ENCODE results near the gene SHROOM3. TPM values are rescaled to one million over a fixed set of nuclear protein-coding genes. Genes with fewer than 3 reads are reported as not detected.

The SHROOM3 gene
- total RNA-seq, 1 donor from 2014 or later = 0.05 TPM

GRCh38 chr4:76622717-76623116 lies 187.7 kb downstream of the SHROOM3 start:
- H3K9me3 Mint-ChIP-seq = no peaks in the 10 kb centered on the region
- no peak overlapping the region for H3K27ac Mint-ChIP-seq

DNA sequence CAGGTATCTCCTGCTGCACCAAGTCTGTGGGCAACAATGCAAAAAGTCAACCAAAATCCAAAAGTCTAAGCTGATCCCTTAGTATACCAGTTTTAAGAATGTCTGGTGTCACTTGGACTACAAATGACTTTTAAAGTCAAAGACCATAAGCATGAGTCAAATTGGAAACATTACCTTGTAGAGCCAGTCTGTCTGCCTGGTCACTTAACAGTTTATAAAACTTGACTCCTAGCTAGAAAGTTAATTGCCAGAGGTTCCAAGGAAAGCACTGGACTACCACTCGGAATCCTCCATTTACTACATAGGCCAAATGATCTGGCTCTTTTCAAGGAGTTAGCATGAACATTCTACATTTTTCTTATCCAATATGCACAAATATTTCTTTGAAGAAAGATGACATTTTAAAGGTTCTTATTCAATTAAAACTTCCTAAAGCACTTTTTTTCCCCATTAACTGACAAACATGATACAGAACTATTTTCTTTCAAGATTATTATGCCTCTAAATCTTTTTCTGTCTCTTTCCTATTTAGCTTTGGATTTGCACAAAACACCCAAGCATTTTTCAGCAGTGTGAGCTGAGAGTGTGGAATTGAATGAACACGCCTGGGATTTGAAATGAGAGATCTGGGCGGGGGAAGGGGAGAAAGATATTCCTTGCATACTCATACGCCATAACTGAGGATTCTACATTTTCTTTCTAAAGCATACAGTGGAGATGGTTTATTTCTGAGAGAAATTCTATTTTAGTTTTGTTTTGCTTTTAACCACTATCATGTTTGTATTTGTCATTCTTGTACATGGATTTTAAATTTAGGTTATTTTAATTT lies 188.4 kb downstream of the SHROOM3 start:
- Mint-ChIP-seq H3K27me3 (peaks cover 30% of the 10 kb centered on the region), H3K9me3 (no peaks in the 10 kb centered on the region), H3K4me1 (peaks cover 3% of the 10 kb centered on the region), H3K36me3 (ENCODE audit: low read depth) (no peaks in the 10 kb centered on the region), H3K4me3 (no peak overlapping the region), H3K27ac (no peak overlapping the region)
- no peak for DNase-seq
- intact Hi-C loops (cut with micrococcal nuclease) = no loop called here

More at GRCh38 chr4:76622717-76623116, 187.7 kb downstream of the SHROOM3 start:
- no peak for DNase-seq
- Mint-ChIP-seq H3K4me1 (peaks cover 3% of the 10 kb centered on the region), H3K27me3 (peaks cover 30% of the 10 kb centered on the region), H3K4me3 (no peak overlapping the region), H3K36me3 (ENCODE audit: low read depth) (no peaks in the 10 kb centered on the region)
- intact Hi-C loops (cut with micrococcal nuclease) = no loop called here

GRCh38 chr4:76624241-76624681 lies 189.2 kb downstream of the SHROOM3 start:
- no peaks in the 10 kb centered on the region for H3K36me3 Mint-ChIP-seq (ENCODE audit: low read depth)
- no peak for DNase-seq
- H3K4me1 Mint-ChIP-seq = peaks cover 3% of the 10 kb centered on the region
- H3K27ac Mint-ChIP-seq = no peak overlapping the region
- intact Hi-C loops (cut with micrococcal nuclease) = no loop called here
- no peak overlapping the region for H3K4me3 Mint-ChIP-seq
- H3K27me3 Mint-ChIP-seq = peaks cover 32% of the 10 kb centered on the region
- no peaks in the 10 kb centered on the region for H3K9me3 Mint-ChIP-seq

DNA sequence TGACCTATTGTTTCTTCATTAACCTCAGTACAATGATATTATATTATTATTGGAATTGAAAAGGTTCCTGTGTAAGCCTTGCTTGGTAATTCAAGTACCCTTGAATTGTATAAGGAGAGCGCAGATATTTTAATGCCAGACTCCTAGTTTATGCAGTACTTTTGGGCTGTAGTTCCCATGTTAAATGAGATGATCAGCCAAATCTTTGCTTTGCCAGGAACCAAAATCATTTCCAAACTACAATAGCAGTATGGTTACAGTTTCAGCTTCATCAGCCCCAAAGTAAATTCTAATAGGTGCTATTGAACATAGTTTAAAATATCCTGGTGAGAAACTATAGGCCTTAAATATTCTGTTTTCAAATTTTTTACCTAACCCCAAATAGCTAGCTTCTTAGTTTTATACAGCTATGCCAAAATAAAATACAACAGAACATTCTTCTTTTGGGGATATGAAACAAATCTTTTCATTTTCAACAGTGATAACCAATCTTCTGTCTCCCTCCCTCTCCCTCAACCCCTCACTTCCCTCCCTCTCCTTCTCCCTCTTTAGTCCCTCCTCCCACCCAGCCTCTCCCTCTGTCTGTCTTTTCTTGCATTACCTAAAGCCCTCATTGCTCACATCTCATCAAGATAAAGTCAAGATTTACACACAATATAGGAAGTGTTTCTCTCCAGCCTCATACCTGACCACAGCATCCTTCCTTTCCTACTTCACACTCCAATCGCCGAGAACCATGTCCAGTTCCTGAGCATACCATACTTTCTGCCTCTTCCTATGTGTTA lies 190.1 kb downstream of the SHROOM3 start:
- Mint-ChIP-seq H3K9me3 (no peaks in the 10 kb centered on the region), H3K36me3 (ENCODE audit: low read depth) (no peaks in the 10 kb centered on the region), H3K27ac (no peak overlapping the region), H3K4me1 (peaks cover 3% of the 10 kb centered on the region), H3K4me3 (no peak overlapping the region), H3K27me3 (peaks cover 31% of the 10 kb centered on the region)
- intact Hi-C loops (cut with micrococcal nuclease) = no loop called here
- DNase-seq = no peak

- intact Hi-C loops (cut with micrococcal nuclease) = no loop called here
- DNase-seq = no peak
- Mint-ChIP-seq H3K27me3 (peaks cover 37% of the 10 kb centered on the region), H3K4me3 (no peak overlapping the region), H3K4me1 (peaks cover 3% of the 10 kb centered on the region), H3K36me3 (ENCODE audit: low read depth) (no peaks in the 10 kb centered on the region), H3K9me3 (no peaks in the 10 kb centered on the region), H3K27ac (no peak overlapping the region)
Observed at GRCh38 chr4:76626686-76627465, 191.8 kb downstream of the SHROOM3 start.

GRCh38 chr4:76628251-76628650 lies 193.2 kb downstream of the SHROOM3 start:
- peaks cover 35% of the 10 kb centered on the region for H3K27me3 Mint-ChIP-seq

DNA sequence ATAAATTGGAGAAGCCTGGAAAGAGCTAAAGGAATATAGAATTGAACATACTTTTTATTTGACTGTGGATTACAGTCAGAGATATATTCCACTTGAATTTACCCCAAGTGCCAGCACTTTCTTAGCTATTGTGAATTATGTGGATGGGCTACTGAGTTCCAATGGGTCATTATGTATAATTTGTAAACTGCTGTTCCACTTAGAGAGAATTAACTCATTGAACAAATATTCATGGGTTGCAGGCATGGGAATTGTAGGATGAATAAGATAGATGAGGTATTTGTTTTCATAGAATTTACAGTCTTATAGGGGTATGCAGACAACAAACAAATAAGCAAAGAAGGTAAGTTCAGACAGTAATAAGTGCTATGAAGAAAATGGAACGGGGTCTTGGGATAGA lies 195.7 kb downstream of the SHROOM3 start:
- no peaks in the 10 kb centered on the region for H3K4me1 Mint-ChIP-seq
- H3K27me3 Mint-ChIP-seq = peaks cover 28% of the 10 kb centered on the region
- H3K4me3 Mint-ChIP-seq = no peak overlapping the region
- no peaks in the 10 kb centered on the region for H3K9me3 Mint-ChIP-seq
- intact Hi-C loops (cut with micrococcal nuclease) = no loop called here
- DNase-seq = no peak
- no peaks in the 10 kb centered on the region for H3K36me3 Mint-ChIP-seq (ENCODE audit: low read depth)
- H3K27ac Mint-ChIP-seq = no peak overlapping the region

More at GRCh38 chr4:76628251-76628650, 193.2 kb downstream of the SHROOM3 start:
- intact Hi-C loops (cut with micrococcal nuclease) = no loop called here
- Mint-ChIP-seq H3K36me3 (ENCODE audit: low read depth) (no peaks in the 10 kb centered on the region), H3K4me1 (peaks cover 3% of the 10 kb centered on the region), H3K9me3 (no peaks in the 10 kb centered on the region), H3K4me3 (no peak overlapping the region), H3K27ac (no peak overlapping the region)
- DNase-seq = no peak

DNA sequence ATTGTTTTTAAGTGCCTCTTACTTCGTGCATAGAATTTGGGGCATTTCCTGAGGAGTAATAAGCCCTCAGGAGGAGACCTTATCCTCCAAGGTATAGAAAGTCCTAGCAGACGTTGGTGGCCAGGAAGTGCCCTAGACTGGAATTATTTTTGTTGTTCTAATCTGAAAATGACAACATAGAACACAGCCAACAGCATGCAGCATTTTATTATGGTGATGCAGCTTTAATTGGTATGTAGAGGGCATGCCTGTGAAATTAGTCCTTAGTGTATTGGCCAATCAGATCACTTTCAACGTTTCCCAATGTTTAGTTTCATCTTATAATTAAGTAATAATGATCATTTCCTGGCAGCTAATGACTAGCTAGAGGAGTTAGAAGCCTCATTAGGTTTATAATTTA lies 199.2 kb downstream of the SHROOM3 start:
- Mint-ChIP-seq H3K27me3 (peaks cover 26% of the 10 kb centered on the region), H3K9me3 (no peaks in the 10 kb centered on the region), H3K4me3 (no peak overlapping the region), H3K36me3 (ENCODE audit: low read depth) (no peaks in the 10 kb centered on the region), H3K4me1 (no peaks in the 10 kb centered on the region), H3K27ac (no peak overlapping the region)
- DNase-seq = no peak
- intact Hi-C loops (cut with micrococcal nuclease) = no loop called here

GRCh38 chr4:76637712-76638361 lies 202.8 kb downstream of the SHROOM3 start:
- Mint-ChIP-seq H3K4me1 (no peaks in the 10 kb centered on the region), H3K4me3 (no peak overlapping the region), H3K36me3 (ENCODE audit: low read depth) (no peaks in the 10 kb centered on the region), H3K27ac (no peak overlapping the region), H3K27me3 (peaks cover 18% of the 10 kb centered on the region), H3K9me3 (no peaks in the 10 kb centered on the region)
- DNase-seq = no peak
- intact Hi-C loops (cut with micrococcal nuclease) = no loop called here

DNA sequence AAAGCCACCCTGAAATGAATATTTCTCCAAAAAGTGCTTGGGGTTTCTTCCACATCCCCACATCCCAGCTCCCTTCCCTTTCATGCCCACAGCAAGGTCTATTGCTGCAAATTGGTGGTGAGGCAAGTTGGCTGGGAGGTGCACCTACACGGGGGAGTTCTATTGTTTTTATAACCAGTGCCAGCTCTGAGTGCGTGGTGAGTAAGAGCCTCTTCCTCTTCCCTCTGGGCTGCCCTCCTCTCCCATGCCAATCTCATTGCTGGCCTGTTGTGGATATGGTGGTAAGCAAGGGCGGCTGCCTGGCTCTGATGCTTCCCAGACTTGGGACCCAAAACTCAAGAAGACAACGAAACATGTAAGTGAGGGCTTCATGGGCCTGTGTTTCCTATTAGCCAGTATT lies 204.3 kb downstream of the SHROOM3 start:
- intact Hi-C loops (cut with micrococcal nuclease) = no loop called here
- no peaks in the 10 kb centered on the region for H3K36me3 Mint-ChIP-seq (ENCODE audit: low read depth)

GRCh38 chr4:76640353-76640910 lies 205.4 kb downstream of the SHROOM3 start:
- Mint-ChIP-seq H3K4me1 (no peaks in the 10 kb centered on the region), H3K4me3 (no peak overlapping the region), H3K27ac (no peak overlapping the region), H3K9me3 (no peaks in the 10 kb centered on the region), H3K27me3 (peaks cover 16% of the 10 kb centered on the region), H3K36me3 (ENCODE audit: low read depth) (no peaks in the 10 kb centered on the region)
- intact Hi-C loops (cut with micrococcal nuclease) = no loop called here
- DNase-seq = no peak

More for the DNA sequence above, 204.3 kb downstream of the SHROOM3 start:
- no peak for DNase-seq
- H3K27me3 Mint-ChIP-seq = peaks cover 16% of the 10 kb centered on the region
- no peaks in the 10 kb centered on the region for H3K9me3 Mint-ChIP-seq
- no peak overlapping the region for H3K27ac Mint-ChIP-seq
- no peaks in the 10 kb centered on the region for H3K4me1 Mint-ChIP-seq
- no peak overlapping the region for H3K4me3 Mint-ChIP-seq

- H3K27ac Mint-ChIP-seq = no peak overlapping the region
- no peak for DNase-seq
- no peak overlapping the region for H3K4me3 Mint-ChIP-seq
- no peaks in the 10 kb centered on the region for H3K4me1 Mint-ChIP-seq
- H3K9me3 Mint-ChIP-seq = no peaks in the 10 kb centered on the region
- H3K27me3 Mint-ChIP-seq = peaks cover 18% of the 10 kb centered on the region
- H3K36me3 Mint-ChIP-seq (ENCODE audit: low read depth) = no peaks in the 10 kb centered on the region
- intact Hi-C loops (cut with micrococcal nuclease) = no loop called here
Observed at GRCh38 chr4:76641351-76641750, 206.3 kb downstream of the SHROOM3 start.

DNA sequence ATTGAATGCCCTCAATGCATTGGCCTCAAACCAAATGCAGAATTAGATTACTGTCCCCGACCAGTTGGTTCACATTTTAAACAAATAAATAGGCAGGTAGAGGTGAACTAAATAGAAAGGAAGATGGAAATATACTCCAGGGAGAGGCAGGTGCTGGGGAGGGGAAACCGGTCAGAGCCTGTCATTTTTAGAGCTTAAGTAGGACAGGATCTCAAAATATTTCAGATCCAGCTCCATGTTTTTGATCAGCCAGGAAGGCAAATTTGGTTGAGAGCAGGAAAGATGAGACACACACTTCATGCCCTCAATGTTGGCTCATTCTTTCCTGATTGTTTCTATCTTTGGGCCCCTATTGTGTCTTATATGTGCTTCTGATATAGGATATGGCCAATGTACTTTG lies 206.7 kb downstream of the SHROOM3 start:
- Mint-ChIP-seq H3K36me3 (ENCODE audit: low read depth) (no peaks in the 10 kb centered on the region), H3K27me3 (peaks cover 16% of the 10 kb centered on the region), H3K9me3 (no peaks in the 10 kb centered on the region), H3K4me1 (no peaks in the 10 kb centered on the region), H3K4me3 (no peak overlapping the region), H3K27ac (no peak overlapping the region)
- DNase-seq = no peak
- intact Hi-C loops (cut with micrococcal nuclease) = no loop called here

Data from activated CD4-positive, alpha-beta T cell treated with anti-CD3 and anti-CD28 coated beads, Interleukin-2, amount 10 ng/mL, durations not matched to agents 24 days and 14 days (primary cell).